SK-N-SH treated with all-trans-retinoic acid at 6 μM for 48 hours (cell line): ENCODE results near the gene GPR55.

Source experiments
- ATAC-seq: fragments of 200-7000 bp; cut with Tn5 transposase; 3 replicates; pipeline ENCODE4 v1.9.1; 2020; ENCODE audit warnings: mild to moderate bottlenecking, moderate library complexity
- ARNTL ChIP-seq: fragments of 450-650 bp; formaldehyde crosslinking; IDR thresholded peaks from 2 replicates; pipeline ENCODE4 v1.5.0; 2020; ENCODE audit warnings: low read depth, mild to moderate bottlenecking, moderate library complexity, borderline replicate concordance
- BACH2 ChIP-seq: fragments of 250-450 bp; sonication (Bioruptor Pico); IDR thresholded peaks from 2 replicates; pipeline ENCODE4 v1.9.0; 2021; ENCODE audit warnings: mild to moderate bottlenecking, borderline replicate concordance
- CREB5 ChIP-seq: fragments of 250-450 bp; sonication (Bioruptor Pico); IDR thresholded peaks from 2 replicates; pipeline ENCODE4 v1.5.1; 2020; ENCODE audit warnings: low read depth, mild to moderate bottlenecking, moderate library complexity
- CSDC2 ChIP-seq: fragments of 250-450 bp; sonication (Bioruptor Pico); IDR thresholded peaks from 2 replicates; pipeline ENCODE4 v1.5.0; 2020; ENCODE audit warnings: mild to moderate bottlenecking, moderate library complexity
- CSRNP3 ChIP-seq: fragments of 250-450 bp; sonication (Bioruptor Pico); IDR thresholded peaks from 2 replicates; pipeline ENCODE4 v1.5.1; 2021; ENCODE audit warnings: mild to moderate bottlenecking, moderate library complexity
- ESRRG ChIP-seq: fragments of 250-450 bp; sonication (Bioruptor Pico); IDR thresholded peaks from 2 replicates; pipeline ENCODE4 v1.6.1; 2021; ENCODE audit warnings: mild to moderate bottlenecking
- OSR1 ChIP-seq: fragments of 250-450 bp; sonication (Bioruptor Pico); IDR thresholded peaks from 2 replicates; pipeline ENCODE4 v1.8.0; 2022; ENCODE audit warnings: moderate library complexity, mild to moderate bottlenecking, inconsistent platforms
- POU6F1 ChIP-seq: fragments of 250-450 bp; sonication (Bioruptor Pico); IDR thresholded peaks from 2 replicates; pipeline ENCODE4 v1.8.0; 2021; ENCODE audit warnings: low read depth, mild to moderate bottlenecking, moderate library complexity, borderline replicate concordance
- PPARA ChIP-seq: fragments of 250-450 bp; sonication (Bioruptor Pico); IDR thresholded peaks from 2 replicates; pipeline ENCODE4 v1.5.0; 2020; ENCODE audit warnings: mild to moderate bottlenecking, borderline replicate concordance
- RARB ChIP-seq: fragments of 250-450 bp; sonication (Bioruptor Pico); IDR thresholded peaks from 2 replicates; pipeline ENCODE4 v1.8.0; 2021; ENCODE audit warnings: mild to moderate bottlenecking, moderate library complexity
- SNAI2 ChIP-seq: fragments of 250-450 bp; sonication (Bioruptor Pico); IDR thresholded peaks from 2 replicates; pipeline ENCODE4 v1.5.0; 2020; ENCODE audit warnings: mild to moderate bottlenecking, moderate library complexity
- TOX ChIP-seq: fragments of 250-450 bp; sonication (Bioruptor Pico); IDR thresholded peaks from 2 replicates; pipeline ENCODE4 v1.8.0; 2021; ENCODE audit warnings: mild to moderate bottlenecking, moderate library complexity, borderline replicate concordance
- TSHZ2 ChIP-seq: fragments of 250-450 bp; sonication (Bioruptor Pico); IDR thresholded peaks from 2 replicates; pipeline ENCODE4 v1.5.0; 2020; ENCODE audit warnings: mild to moderate bottlenecking, moderate library complexity
- ZC3H10 ChIP-seq: fragments of 250-450 bp; sonication (Bioruptor Pico); IDR thresholded peaks from 2 replicates; pipeline ENCODE4 v1.5.1; 2021; ENCODE audit warnings: mild to moderate bottlenecking, moderate library complexity
- ZFP3 ChIP-seq: fragments of 250-450 bp; sonication (Bioruptor Pico); IDR thresholded peaks from 2 replicates; pipeline ENCODE4 v1.5.0; 2020; ENCODE audit warnings: mild to moderate bottlenecking, moderate library complexity
- ZFP30 ChIP-seq: fragments of 450-650 bp; formaldehyde crosslinking; IDR thresholded peaks from 2 replicates; pipeline ENCODE4 v1.5.0; 2022; ENCODE audit warnings: mild to moderate bottlenecking, moderate library complexity
- ZNF565 ChIP-seq: fragments of 450-650 bp; formaldehyde crosslinking; conservative IDR thresholded peaks from 2 replicates; pipeline ENCODE4 v1.5.0; 2020; ENCODE audit warnings: low read depth, mild to moderate bottlenecking, moderate library complexity

Gene GPR55

GRCh38 chr2:230874456-230874855 lies 50.6 kb downstream of the GPR55 start:
- TF ChIP-seq CREB5 (CRISPR knock-in tag) (no peak), OSR1 (CRISPR knock-in tag) (no peak), BACH2 (CRISPR knock-in tag) (no peak), CSRNP3 (CRISPR knock-in tag) (no peak), RARB (CRISPR knock-in tag) (no peak), ZFP3 (CRISPR knock-in tag) (no peak), ZC3H10 (CRISPR knock-in tag) (no peak), TOX (CRISPR knock-in tag) (no peak)
- no peak for ATAC-seq

GRCh38 chr2:230873661-230874401 lies 51.2 kb downstream of the GPR55 start:
- ATAC-seq = no peak

GRCh38 chr2:230872968-230873660 lies 51.9 kb downstream of the GPR55 start:
- TF ChIP-seq ZFP3 (CRISPR knock-in tag) = no peak
- TF ChIP-seq TOX (CRISPR knock-in tag) = no peak
- TF ChIP-seq PPARA (CRISPR knock-in tag) = no peak
- no peak for TF ChIP-seq CSDC2 (CRISPR knock-in tag)
- no peak for TF ChIP-seq TSHZ2 (CRISPR knock-in tag)
- TF ChIP-seq ESRRG (CRISPR knock-in tag) = no peak
- TF ChIP-seq, all 23 proteins: peak for 0
- no peak for ATAC-seq

More at GRCh38 chr2:230873661-230874401, 51.2 kb downstream of the GPR55 start:
- TF ChIP-seq TOX (CRISPR knock-in tag) (no peak), OSR1 (CRISPR knock-in tag) (no peak)
- TF ChIP-seq, all 23 proteins: peak for 0

- no peak for ATAC-seq
- TF ChIP-seq CREB5 (CRISPR knock-in tag) = no peak
- TF ChIP-seq SNAI2 (CRISPR knock-in tag) = no peak
Measured at GRCh38 chr2:230872151-230872967, 52.7 kb downstream of the GPR55 start.

- ATAC-seq = no peak
- TF ChIP-seq ZNF565 (CRISPR knock-in tag) (no peak), BACH2 (CRISPR knock-in tag) (no peak), ZC3H10 (CRISPR knock-in tag) (no peak), ESRRG (CRISPR knock-in tag) (no peak), SNAI2 (CRISPR knock-in tag) (no peak), PPARA (CRISPR knock-in tag) (no peak), ZFP30 (no peak), POU6F1 (no peak), CREB5 (CRISPR knock-in tag) (no peak), ARNTL (CRISPR knock-in tag) (no peak)
Measured at GRCh38 chr2:230871361-230872150, 53.5 kb downstream of the GPR55 start.
